Measurements from ENCODE around the gene DZIP1. TPM values are rescaled to one million over a fixed set of nuclear protein-coding genes. Genes with fewer than 3 reads are reported as not detected.

DZIP1 gene
- total and polyA plus RNA-seq, 2 donors: 22.9 to 52.2 TPM

- H3K36me3 ChIP-seq (ENCODE audit: insufficient read depth): no peaks in the 10 kb centered on the region
These were observed 15.4 kb downstream of the DZIP1 start for GRCh38 chr13:95629071-95629470.

DNA sequence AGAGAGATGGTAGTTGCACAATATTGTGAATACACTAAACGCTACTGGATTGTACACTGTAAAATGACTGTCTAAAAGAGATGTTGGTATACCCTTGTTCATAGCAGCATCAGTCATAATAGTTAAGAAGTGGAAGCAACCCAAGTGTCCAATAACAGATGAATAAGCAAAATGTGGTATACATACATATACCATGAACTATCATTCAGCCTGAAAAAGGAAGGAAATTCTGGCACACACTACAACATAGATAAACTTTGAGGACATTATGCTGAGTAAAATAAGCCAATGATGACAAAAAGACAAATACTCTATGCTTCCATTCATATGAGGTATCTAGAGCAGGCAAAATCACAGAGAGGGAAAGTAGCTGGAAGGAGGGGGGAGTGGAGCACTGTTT lies 16.0 kb downstream of the DZIP1 start:
- Histone ChIP-seq H3K36me3 (ENCODE audit: insufficient read depth) (no peaks in the 10 kb centered on the region), H3K4me3 (ENCODE audit: low read depth, low read length) (no peak overlapping the region), H3K27ac (ENCODE audit: low read depth) (no peak overlapping the region), H3K4me1 (ENCODE audit: insufficient read depth) (no peaks in the 10 kb centered on the region)
- 95% methylated on average over 1 of the region's 1 CpG for WGBS
- no peak for DNase-seq (ENCODE audit: extremely low spot score)

More at GRCh38 chr13:95629071-95629470, 15.4 kb downstream of the DZIP1 start:
- Histone ChIP-seq H3K4me3 (ENCODE audit: low read depth, low read length) (no peak overlapping the region), H3K27ac (ENCODE audit: low read depth) (no peak overlapping the region), H3K4me1 (ENCODE audit: insufficient read depth) (no peaks in the 10 kb centered on the region)
- no peak for DNase-seq (ENCODE audit: extremely low spot score)
- WGBS: 86% methylated on average over 4 of the region's 4 CpGs

GRCh38 chr13:95627590-95627989 lies 16.9 kb downstream of the DZIP1 start:
- no peaks in the 10 kb centered on the region for H3K4me1 ChIP-seq (ENCODE audit: insufficient read depth)
- no peak overlapping the region for H3K4me3 ChIP-seq (ENCODE audit: low read depth, low read length)
- WGBS: 99% methylated on average over 1 of the region's 1 CpG
- H3K36me3 ChIP-seq (ENCODE audit: insufficient read depth): no peaks in the 10 kb centered on the region
- DNase-seq (ENCODE audit: extremely low spot score): no peak
- H3K27ac ChIP-seq (ENCODE audit: low read depth): no peak overlapping the region

DNA sequence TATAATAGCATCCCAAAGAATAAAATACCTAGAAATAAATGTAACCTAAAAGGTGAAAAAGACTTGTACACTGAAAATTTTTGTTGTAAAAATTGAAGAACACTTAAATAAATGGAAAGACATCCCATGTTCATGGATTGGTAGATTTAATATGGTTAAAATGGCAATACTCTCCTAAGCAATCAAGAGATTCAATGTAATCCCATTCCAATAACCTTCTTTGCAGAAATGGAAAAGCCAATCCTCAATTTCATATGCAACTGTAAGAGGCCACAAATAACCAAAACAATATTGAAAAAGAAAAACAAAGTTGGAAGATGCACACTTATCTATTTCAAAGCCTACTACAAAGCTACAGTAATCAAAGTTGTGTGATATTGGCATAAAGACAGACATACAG lies 17.7 kb downstream of the DZIP1 start:
- Histone ChIP-seq H3K36me3 (ENCODE audit: insufficient read depth) (no peaks in the 10 kb centered on the region), H3K4me1 (ENCODE audit: insufficient read depth) (no peaks in the 10 kb centered on the region)
- no peak for DNase-seq (ENCODE audit: extremely low spot score)

GRCh38 chr13:95624020-95624419 lies 20.5 kb downstream of the DZIP1 start:
- Histone ChIP-seq H3K36me3 (ENCODE audit: insufficient read depth) (no peaks in the 10 kb centered on the region), H3K27ac (ENCODE audit: low read depth) (no peak overlapping the region), H3K4me3 (ENCODE audit: low read depth, low read length) (no peak overlapping the region), H3K4me1 (ENCODE audit: insufficient read depth) (no peaks in the 10 kb centered on the region)
- 24% methylated on average over 5 of the region's 5 CpGs for WGBS
- no peak for DNase-seq (ENCODE audit: extremely low spot score)

More for the DNA sequence above, 17.7 kb downstream of the DZIP1 start:
- Histone ChIP-seq H3K27ac (ENCODE audit: low read depth) (no peak overlapping the region), H3K4me3 (ENCODE audit: low read depth, low read length) (no peak overlapping the region)

DNA sequence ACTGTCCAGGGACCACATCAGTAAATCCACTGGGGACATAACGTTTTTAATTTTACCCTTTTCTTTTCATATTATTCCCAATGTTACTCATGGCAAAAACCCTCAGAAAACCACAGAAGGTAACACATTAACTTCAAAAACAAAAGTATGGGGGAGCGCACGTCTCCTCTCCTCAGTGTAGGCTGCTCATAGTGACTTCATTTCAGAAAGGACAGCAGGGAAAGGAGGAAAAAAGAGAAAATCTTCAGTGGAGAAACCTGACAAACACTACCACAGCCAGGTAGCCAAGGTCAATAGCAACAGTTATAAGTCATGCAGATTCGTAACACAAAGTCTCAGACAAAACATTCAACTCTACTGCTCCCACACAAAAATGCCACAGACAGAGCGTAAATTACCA lies 21.4 kb downstream of the DZIP1 start:
- no peak overlapping the region for H3K4me3 ChIP-seq (ENCODE audit: low read depth, low read length)
- DNase-seq (ENCODE audit: extremely low spot score): no peak
- no peaks in the 10 kb centered on the region for H3K4me1 ChIP-seq (ENCODE audit: insufficient read depth)
- no peak overlapping the region for H3K27ac ChIP-seq (ENCODE audit: low read depth)
- 52% methylated on average over 5 of the region's 5 CpGs for WGBS
- H3K36me3 ChIP-seq (ENCODE audit: insufficient read depth): no peaks in the 10 kb centered on the region

GRCh38 chr13:95620825-95621498 lies 23.5 kb downstream of the DZIP1 start:
- H3K36me3 ChIP-seq (ENCODE audit: insufficient read depth): no peaks in the 10 kb centered on the region
- WGBS: 90% methylated on average over 10 of the region's 10 CpGs

DNA sequence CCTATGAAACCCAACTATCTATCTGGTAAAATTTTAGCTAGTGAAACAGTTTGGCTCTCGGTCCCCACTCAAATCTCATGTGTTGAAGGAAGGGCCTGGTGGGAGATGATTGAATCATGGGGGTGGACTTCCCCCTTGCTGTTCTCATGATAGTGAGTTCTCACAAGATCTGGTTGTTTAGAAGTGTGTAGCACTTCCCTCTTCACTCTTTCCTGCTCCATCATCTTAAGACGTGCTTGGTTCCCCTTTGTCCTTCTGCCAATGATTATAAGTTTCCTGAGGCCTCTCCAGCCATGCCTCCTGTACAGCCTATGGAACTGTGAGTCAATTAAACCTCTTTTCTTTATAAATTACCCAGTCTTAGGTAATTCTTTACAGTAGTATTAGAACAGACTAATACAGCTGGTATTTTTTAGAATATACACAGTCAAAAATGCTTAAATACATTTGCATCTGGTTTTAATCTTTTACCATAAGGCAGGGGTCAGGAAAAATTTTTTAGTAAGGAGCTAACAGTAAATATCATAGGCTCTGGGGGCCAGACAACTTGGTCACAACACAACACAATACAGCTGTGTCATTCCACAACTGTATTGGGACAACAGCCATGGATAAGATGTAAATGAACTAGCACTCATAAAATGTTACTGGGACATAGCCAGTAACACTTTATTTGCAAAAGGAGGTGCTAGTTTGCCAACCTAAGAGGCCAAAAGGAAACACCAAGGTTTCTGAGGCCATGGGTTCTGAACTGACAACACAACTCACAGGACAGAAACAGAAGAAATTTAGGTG lies 24.3 kb downstream of the DZIP1 start:
- 76% methylated on average over 2 of the region's 2 CpGs for WGBS
- no peak for DNase-seq (ENCODE audit: extremely low spot score)
- Histone ChIP-seq H3K4me3 (ENCODE audit: low read depth, low read length) (no peak overlapping the region), H3K4me1 (ENCODE audit: insufficient read depth) (no peaks in the 10 kb centered on the region), H3K36me3 (ENCODE audit: insufficient read depth) (no peaks in the 10 kb centered on the region), H3K27ac (ENCODE audit: low read depth) (no peak overlapping the region)

More at GRCh38 chr13:95620825-95621498, 23.5 kb downstream of the DZIP1 start:
- H3K27ac ChIP-seq (ENCODE audit: low read depth): no peak overlapping the region
- no peak for DNase-seq (ENCODE audit: extremely low spot score)
- no peak overlapping the region for H3K4me3 ChIP-seq (ENCODE audit: low read depth, low read length)
- no peaks in the 10 kb centered on the region for H3K4me1 ChIP-seq (ENCODE audit: insufficient read depth)

- Histone ChIP-seq H3K27ac (ENCODE audit: low read depth) (no peak overlapping the region), H3K36me3 (ENCODE audit: insufficient read depth) (no peaks in the 10 kb centered on the region), H3K4me1 (ENCODE audit: insufficient read depth) (no peaks in the 10 kb centered on the region), H3K4me3 (ENCODE audit: low read depth, low read length) (no peak overlapping the region)
- WGBS: 88% methylated on average over 3 of the region's 3 CpGs
- DNase-seq (ENCODE audit: extremely low spot score): no peak
These were observed 29.0 kb downstream of the DZIP1 start for GRCh38 chr13:95615539-95615938.

DNA sequence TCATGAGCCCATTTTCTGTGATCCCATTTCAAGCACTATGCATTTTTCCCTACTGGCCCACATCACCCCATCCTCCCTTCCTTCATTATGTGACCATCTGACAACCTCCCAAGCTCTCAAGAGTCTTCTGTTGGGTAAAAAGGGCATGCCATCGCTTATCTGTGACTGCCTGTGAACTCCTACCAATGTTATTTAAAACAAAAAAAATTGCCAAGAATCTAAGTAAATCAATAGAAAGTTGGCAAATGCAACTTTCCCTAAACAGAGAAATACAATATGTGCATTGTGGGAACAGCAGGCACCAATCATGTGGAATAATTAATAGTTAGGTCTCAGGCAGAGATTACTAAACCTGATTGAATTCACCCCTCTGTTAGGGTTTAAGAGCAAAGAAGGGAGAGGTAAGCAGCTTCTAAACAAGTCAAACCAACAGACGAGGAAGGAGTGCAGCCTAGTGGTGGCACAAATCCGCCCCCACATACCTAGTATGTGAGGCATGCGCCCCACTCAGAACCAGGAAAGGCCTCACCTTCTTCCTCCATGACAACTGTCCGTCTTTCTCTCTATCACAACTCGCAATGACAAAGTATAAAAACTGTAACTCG lies 29.8 kb downstream of the DZIP1 start:
- no peak for DNase-seq (ENCODE audit: extremely low spot score)
- H3K4me3 ChIP-seq (ENCODE audit: low read depth, low read length): no peak overlapping the region
- H3K4me1 ChIP-seq (ENCODE audit: insufficient read depth): no peaks in the 10 kb centered on the region
- no peak overlapping the region for H3K27ac ChIP-seq (ENCODE audit: low read depth)
- WGBS: 94% methylated on average over 7 of the region's 7 CpGs
- no peaks in the 10 kb centered on the region for H3K36me3 ChIP-seq (ENCODE audit: insufficient read depth)

- 63% methylated on average over 6 of the region's 6 CpGs for WGBS
- Histone ChIP-seq H3K36me3 (ENCODE audit: insufficient read depth) (no peaks in the 10 kb centered on the region), H3K27ac (ENCODE audit: low read depth) (no peak overlapping the region), H3K4me3 (ENCODE audit: low read depth, low read length) (no peak overlapping the region), H3K4me1 (ENCODE audit: insufficient read depth) (no peaks in the 10 kb centered on the region)
- DNase-seq (ENCODE audit: extremely low spot score): no peak
These were observed 35.7 kb downstream of the DZIP1 start for GRCh38 chr13:95608640-95609323.

DNA sequence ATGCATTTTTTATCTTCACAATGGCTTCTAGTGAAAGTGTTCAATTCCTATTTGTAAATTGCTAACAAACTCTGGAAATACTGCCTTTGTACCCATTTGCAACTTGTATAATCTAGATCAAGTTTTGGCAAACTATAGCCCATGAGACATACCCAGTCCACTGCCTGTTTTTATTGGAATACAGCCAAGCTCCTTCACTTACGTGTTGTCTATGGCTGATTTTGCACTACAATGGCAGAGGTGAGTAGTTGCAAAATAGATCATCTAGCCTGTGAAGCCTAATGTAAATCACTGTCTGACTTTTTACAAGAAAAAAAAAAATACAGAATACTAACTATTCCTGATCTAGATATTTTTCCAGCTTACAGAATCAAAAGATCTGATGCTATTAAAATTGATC lies 37.1 kb downstream of the DZIP1 start:
- no peak for DNase-seq (ENCODE audit: extremely low spot score)
- WGBS: 37% methylated on average over 1 of the region's 1 CpG
- Histone ChIP-seq H3K4me3 (ENCODE audit: low read depth, low read length) (no peak overlapping the region), H3K36me3 (ENCODE audit: insufficient read depth) (no peaks in the 10 kb centered on the region), H3K4me1 (ENCODE audit: insufficient read depth) (no peaks in the 10 kb centered on the region), H3K27ac (ENCODE audit: low read depth) (no peak overlapping the region)

GRCh38 chr13:95605448-95606125 lies 38.9 kb downstream of the DZIP1 start:
- 87% methylated on average over 3 of the region's 3 CpGs for WGBS
- DNase-seq (ENCODE audit: extremely low spot score): no peak
- no peak overlapping the region for H3K4me3 ChIP-seq (ENCODE audit: low read depth, low read length)
- no peaks in the 10 kb centered on the region for H3K4me1 ChIP-seq (ENCODE audit: insufficient read depth)
- H3K27ac ChIP-seq (ENCODE audit: low read depth): no peak overlapping the region
- H3K36me3 ChIP-seq (ENCODE audit: insufficient read depth): no peaks in the 10 kb centered on the region

Measured in urinary bladder (tissue), 4 donors.